K562 (cell line): ENCODE measurements around the gene TSPAN1. TPM values are rescaled to one million over a fixed set of nuclear protein-coding genes. Genes with fewer than 3 reads are reported as not detected.

ENCODE experiments used
- DDX20 ChIP-seq: fragments of 450-650 bp; IDR thresholded peaks from 2 replicates; pipeline ENCODE4 v1.6.1; 2016; ENCODE audit warnings: missing genetic modification characterization, low read depth, mild to moderate bottlenecking, missing compliant biosample characterization, moderate library complexity
- E4F1 ChIP-seq: fragments of 250-450 bp; sonication (Bioruptor Pico); IDR thresholded peaks from 2 replicates; pipeline ENCODE4 v1.5.0; 2021; ENCODE audit warnings: mild to moderate bottlenecking, borderline replicate concordance
- ERF ChIP-seq: fragments of 450-650 bp; formaldehyde crosslinking; IDR thresholded peaks from 2 replicates; pipeline ENCODE4 v1.4.0; 2020; ENCODE audit warnings: mild to moderate bottlenecking, mixed read lengths
- FOXA3 ChIP-seq, 2 experiments: fragments of 450-650 bp in 1 of 2; sonication (generic) in 1 of 2; formaldehyde crosslinking; IDR thresholded peaks in 1 of 2; conservative IDR thresholded peaks in 1 of 2; 2 replicates each; pipeline versions ENCODE4 v1.4.0 to v1.8.0; 2020 to 2022; ENCODE audit warnings: mild to moderate bottlenecking in 2 of 2, missing genetic modification reagents in 1 of 2
- GMEB1 ChIP-seq: fragments of 250-450 bp; sonication (Bioruptor Pico); IDR thresholded peaks from 2 replicates; pipeline ENCODE4 v1.4.0; 2020; ENCODE audit warnings: mild to moderate bottlenecking
- NRF1 ChIP-seq, 2 experiments: fragments of 450-650 bp; IDR thresholded peaks in 1 of 2; conservative IDR thresholded peaks in 1 of 2; 2 replicates each; pipeline ENCODE4 v1.6.1; 2014; ENCODE audit warnings: mild to moderate bottlenecking in 2 of 2
- POLR2G ChIP-seq: fragments of 200-400 bp; formaldehyde crosslinking; IDR thresholded peaks from 2 replicates; pipeline ENCODE4 v1.6.1; 2017; ENCODE audit warnings: low read depth, mild to moderate bottlenecking, antibody characterized with exemption, low read length, moderate library complexity
- PRPF4 ChIP-seq: fragments of 200-400 bp; formaldehyde crosslinking; IDR thresholded peaks from one replicate; pipeline ENCODE4 v1.6.1; 2017; ENCODE audit warnings: low read length, low read depth, mild to moderate bottlenecking; ENCODE audit not compliant: insufficient read depth, poor library complexity, severe bottlenecking
- RFX1 ChIP-seq: fragments of 450-650 bp; IDR thresholded peaks from 2 replicates; pipeline ENCODE4 v1.6.1; 2016; ENCODE audit warnings: mild to moderate bottlenecking, moderate library complexity
- XRCC5 ChIP-seq: fragments of 200-400 bp; formaldehyde crosslinking; IDR thresholded peaks from 2 replicates; pipeline ENCODE4 v1.6.1; 2017; ENCODE audit warnings: low read depth, mild to moderate bottlenecking, low read length
- ZBTB5 ChIP-seq: fragments of 450-650 bp; IDR thresholded peaks from 2 replicates; pipeline ENCODE4 v1.6.1; 2017; ENCODE audit warnings: antibody characterized with exemption
- ZMIZ1 ChIP-seq, 2 experiments: fragments of 150-350 bp in 1 of 2; IDR thresholded peaks; 2 replicates each; pipeline ENCODE4 v1.6.1; 2012 to 2016; ENCODE audit warnings: low read depth in 2 of 2, low read length in 2 of 2, mild to moderate bottlenecking in 1 of 2, moderate library complexity in 1 of 2
- ZNF217 ChIP-seq: sonication (generic); formaldehyde crosslinking; IDR thresholded peaks from 2 replicates; pipeline ENCODE4 v1.8.0; 2022; ENCODE audit warnings: mild to moderate bottlenecking, missing genetic modification reagents
- ZNF263 ChIP-seq: sonication (generic); formaldehyde crosslinking; IDR thresholded peaks from 2 replicates; pipeline ENCODE4 v1.8.0; 2022; ENCODE audit warnings: mild to moderate bottlenecking, missing genetic modification reagents, borderline replicate concordance
- ZNF695 ChIP-seq: fragments of 450-650 bp; formaldehyde crosslinking; IDR thresholded peaks from 2 replicates; pipeline ENCODE4 v1.4.0; 2020; ENCODE audit warnings: mild to moderate bottlenecking, moderate library complexity
- ZNF707 ChIP-seq: fragments of 250-450 bp; sonication (Bioruptor Pico); conservative IDR thresholded peaks from 2 replicates; pipeline ENCODE4 v1.8.0; 2022; ENCODE audit warnings: inconsistent platforms, mild to moderate bottlenecking, moderate library complexity
- polyA plus RNA-seq, 8 experiments: library from polyadenylated mRNA; depleted of rRNA in 4 of 8; stranded (reverse) in 5 of 8; unstranded in 3 of 8; fragments of >200 nt; fragmentation: Nextera tagmentation in 2 of 8; fragmentation: Illumina TruSeq in 1 of 8; extraction: Ambion mirVana in 2 of 8; extraction: Trizol in 1 of 8; gene quantifications; 2 replicates each; pipeline versions ENCODE4 v1.2.1 to v1.2.3, GENCODE V29; 2011 to 2014; ENCODE audit warnings: inconsistent platforms in 1 of 8, missing spikeins in 1 of 8
- total RNA-seq, 7 experiments: library from RNA; depleted of rRNA in 6 of 7; stranded (reverse); fragments of >200 nt in 6 of 7; fragmentation: Illumina TruSeq in 2 of 7; extraction: Trizol in 2 of 7; gene quantifications; 2 replicates each; pipeline versions ENCODE4 v1.2.1 to v1.2.3, GENCODE V29; 2011 to 2021; ENCODE audit warnings: low replicate concordance in 1 of 7

TSPAN1 gene
- total and polyA plus RNA-seq, 9 of the 15 experiments (the other 6 are each of a cell fraction or from before 2014, with no cell fraction given) = 0.58 TPM; not detected in 8

- TF ChIP-seq XRCC5 = peak; percentile 86
- no peak for TF ChIP-seq ZNF695 (CRISPR knock-in tag)
- TF ChIP-seq PRPF4 = no peak
- TF ChIP-seq POLR2G = no peak
- no peak for TF ChIP-seq ZNF263 (CRISPR knock-in tag)
- no peak for TF ChIP-seq E4F1
- no peak for TF ChIP-seq ZNF217 (CRISPR knock-in tag)
- no peak for TF ChIP-seq GMEB1
- no peak for TF ChIP-seq ERF
- no peak for TF ChIP-seq DDX20
- peak in 1 of 2 experiments; percentile 30; a peak in 1 of 4 replicates for TF ChIP-seq ZMIZ1 (IDR thresholded peaks at IDR 0.05; ENCODE audit: low read depth in 2 of 2, low read length in 2 of 2)
- no peak for TF ChIP-seq ZNF707 (CRISPR knock-in tag)
- 0 out of 4 replicates have a peak, but pooled peaks of 1 of the 2 experiments have one; percentile 10 for TF ChIP-seq NRF1 (conservative IDR thresholded peaks at IDR 0.05 in 1 of 2, IDR thresholded peaks at IDR 0.05 in 1 of 2)
- TF ChIP-seq RFX1 = no peak
- TF ChIP-seq ZBTB5 = no peak
- TF ChIP-seq FOXA3 (CRISPR knock-in tag; conservative IDR thresholded peaks at IDR 0.05 in 1 of 2, IDR thresholded peaks at IDR 0.05 in 1 of 2) = peak; percentile 75 to 81; a peak in 3 of 4 replicates
These were observed 4.5 kb downstream of the TSPAN1 start (continued) for GRCh38 chr1:46179138-46180081.
